Measurements from ENCODE around the gene TMEM41A.
"Not testable (repeated sequence)": the region's sequence is repeated elsewhere in the genome, so short reads cannot be mapped to it uniquely, and the experiment has no call there.

- TF ChIP-seq, protein P1, sequence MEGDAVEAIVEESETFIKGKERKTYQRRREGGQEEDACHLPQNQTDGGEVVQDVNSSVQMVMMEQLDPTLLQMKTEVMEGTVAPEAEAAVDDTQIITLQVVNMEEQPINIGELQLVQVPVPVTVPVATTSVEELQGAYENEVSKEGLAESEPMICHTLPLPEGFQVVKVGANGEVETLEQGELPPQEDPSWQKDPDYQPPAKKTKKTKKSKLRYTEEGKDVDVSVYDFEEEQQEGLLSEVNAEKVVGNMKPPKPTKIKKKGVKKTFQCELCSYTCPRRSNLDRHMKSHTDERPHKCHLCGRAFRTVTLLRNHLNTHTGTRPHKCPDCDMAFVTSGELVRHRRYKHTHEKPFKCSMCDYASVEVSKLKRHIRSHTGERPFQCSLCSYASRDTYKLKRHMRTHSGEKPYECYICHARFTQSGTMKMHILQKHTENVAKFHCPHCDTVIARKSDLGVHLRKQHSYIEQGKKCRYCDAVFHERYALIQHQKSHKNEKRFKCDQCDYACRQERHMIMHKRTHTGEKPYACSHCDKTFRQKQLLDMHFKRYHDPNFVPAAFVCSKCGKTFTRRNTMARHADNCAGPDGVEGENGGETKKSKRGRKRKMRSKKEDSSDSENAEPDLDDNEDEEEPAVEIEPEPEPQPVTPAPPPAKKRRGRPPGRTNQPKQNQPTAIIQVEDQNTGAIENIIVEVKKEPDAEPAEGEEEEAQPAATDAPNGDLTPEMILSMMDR (IDR thresholded peaks at IDR 0.05; ENCODE audit: low read length): not testable (repeated sequence)
- not testable (repeated sequence) for TF ChIP-seq EZH2 (optimal IDR thresholded peaks at IDR 0.05; ENCODE audit: low read depth, low read length)
These were observed 47.4 kb downstream of the TMEM41A start for GRCh38 chr3:185451432-185451831.

Measured in MM.1S (cell line).